ENCODE results near the gene VWA8. TPM values are rescaled to one million over a fixed set of nuclear protein-coding genes. Genes with fewer than 3 reads are reported as not detected.

The VWA8 gene
- total and polyA plus RNA-seq, 2 of the 13 experiments (the other 11 are each of a cell fraction or from before 2014, with no cell fraction given), result 9.1 to 17.3 TPM

- Histone ChIP-seq H3K27ac (ENCODE audit: extremely low read length, insufficient read depth, low read length) (peak overlapping the region; percentile 43), H2AFZ (ENCODE audit: low read length) (no peak overlapping the region), H3K4me2 (ENCODE audit: low read depth, low read length) (peak overlapping the region; percentile 33; the same call in 1 of the 2 replicates), H4K20me1 (ENCODE audit: insufficient read depth, low read length) (no peaks in the 10 kb centered on the region), H3K27me3 (ENCODE audit: control insufficient read depth in 1 of 2, insufficient read depth in 2 of 2, low read length in 2 of 2) (no peaks in the 10 kb centered on the region), H3K4me1 (ENCODE audit: insufficient read depth, low read length) (peaks cover 50% of the 10 kb centered on the region), H3K79me2 (ENCODE audit: insufficient read depth, low read length) (no peaks in the 10 kb centered on the region), H3K9ac (ENCODE audit: insufficient read depth, low read depth, low read length) (no peak overlapping the region), H3K36me3 (replicated peaks in 1 of 2; ENCODE audit: control insufficient read depth in 1 of 2, insufficient read depth in 2 of 2, low read length in 2 of 2) (peaks cover 0 to 10% of the 10 kb centered on the region in 2 experiments; a peak in 1 of 5 replicates), H3K9me3 (ENCODE audit: low read length) (no peaks in the 10 kb centered on the region), H3K4me3 (replicated peaks in 1 of 3; ENCODE audit: insufficient read depth in 1 of 3, low read depth in 2 of 3, low read length in 3 of 3) (no peak overlapping the region)
- no TSS peak for BruUV-seq (replicated peaks)
- in situ Hi-C loops (cut with HindIII; ENCODE audit: extremely low pct_ligation_motif_present, low pct_unique_long_range_greater_than_20kb), result no loop called here
- ATAC-seq (no peak), DNase-seq (ENCODE audit: low spot score) (peak; percentile 57), FAIRE-seq (peak; percentile 56)
- intact Hi-C loops (cut with micrococcal nuclease; ENCODE audit: unreplicated experiment), result loop anchor here (5.0 kb wide), 1 partner anchor 84 kb away; no protein-coding TSS in a partner anchor
- 79% methylated on average over 7 of the region's 7 CpGs for WGBS (ENCODE audit: low lambda C conversion rate)
- ChIA-PET POLR2A (interaction anchor here (1.2 kb wide), 1 partner anchor 37 kb away, joined by 3 read pairs; no protein-coding TSS in a partner anchor), CTCF (ENCODE audit: low intra/inter-chr PET ratio, low total read pairs) (no interaction called here)
- TF ChIP-seq NR3C1 (CRISPR knock-in tag; IDR thresholded peaks at IDR 0.05) (no peak), PAXIP1 (CRISPR knock-in tag; conservative IDR thresholded peaks at IDR 0.05) (0 out of 2 replicates have a peak, but pooled peaks have one; percentile 31), ZXDC (CRISPR knock-in tag; IDR thresholded peaks at IDR 0.05) (no peak), ZNF17 (CRISPR knock-in tag; IDR thresholded peaks at IDR 0.05) (no peak), HNF1A (IDR thresholded peaks at IDR 0.05; ENCODE audit: low read depth) (no peak), HNF1A (CRISPR knock-in tag; IDR thresholded peaks at IDR 0.05; ENCODE audit: borderline replicate concordance) (no peak), FOXP4 (CRISPR knock-in tag; IDR thresholded peaks at IDR 0.05) (peak; percentile 66; the same call in 1 of the 2 replicates), POLR2AphosphoS5 (IDR thresholded peaks at IDR 0.05; ENCODE audit: low read depth, low read length) (no peak), ZNF761 (CRISPR knock-in tag; conservative IDR thresholded peaks at IDR 0.05) (no peak), GATAD2A (CRISPR knock-in tag; IDR thresholded peaks at IDR 0.05) (0 out of 2 replicates have a peak, but pooled peaks have one; percentile 43), NCOR1 (IDR thresholded peaks at IDR 0.05; ENCODE audit: borderline replicate concordance, low read length) (peak; percentile 39; the same call in 1 of the 2 replicates)
These were observed 397.4 kb downstream of the VWA8 start for GRCh38 chr13:41563341-41563983.
